C4-2B (cell line): Measurements from ENCODE around the gene RFXANK.

Source experiments
- ZFX ChIP-seq: fragments of 450-650 bp; IDR thresholded peaks from 2 replicates; pipeline ENCODE4 v1.6.1; 2017
- TF ChIP-seq, protein P1 (sequence below): fragments of 450-650 bp; conservative IDR thresholded peaks from 2 replicates; pipeline ENCODE4 v1.5.1; 2017; ENCODE audit warnings: mild to moderate bottlenecking

DNA sequence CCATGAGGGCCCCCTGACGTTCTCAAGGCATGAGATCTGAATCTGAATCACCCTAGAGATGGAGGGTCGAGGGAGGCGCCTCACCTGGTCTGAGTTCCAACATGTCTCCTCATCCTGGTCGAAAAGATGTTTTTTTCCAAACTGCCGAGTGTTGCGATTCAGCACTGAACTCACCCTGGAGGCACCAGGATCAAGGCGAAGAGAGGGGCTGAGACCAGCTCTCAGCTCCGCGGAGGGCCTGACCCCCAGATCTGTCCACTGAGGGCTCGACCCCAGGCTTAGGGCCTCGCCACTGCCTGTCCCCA lies 10.6 kb downstream of the RFXANK start:
- TF ChIP-seq, protein P1, sequence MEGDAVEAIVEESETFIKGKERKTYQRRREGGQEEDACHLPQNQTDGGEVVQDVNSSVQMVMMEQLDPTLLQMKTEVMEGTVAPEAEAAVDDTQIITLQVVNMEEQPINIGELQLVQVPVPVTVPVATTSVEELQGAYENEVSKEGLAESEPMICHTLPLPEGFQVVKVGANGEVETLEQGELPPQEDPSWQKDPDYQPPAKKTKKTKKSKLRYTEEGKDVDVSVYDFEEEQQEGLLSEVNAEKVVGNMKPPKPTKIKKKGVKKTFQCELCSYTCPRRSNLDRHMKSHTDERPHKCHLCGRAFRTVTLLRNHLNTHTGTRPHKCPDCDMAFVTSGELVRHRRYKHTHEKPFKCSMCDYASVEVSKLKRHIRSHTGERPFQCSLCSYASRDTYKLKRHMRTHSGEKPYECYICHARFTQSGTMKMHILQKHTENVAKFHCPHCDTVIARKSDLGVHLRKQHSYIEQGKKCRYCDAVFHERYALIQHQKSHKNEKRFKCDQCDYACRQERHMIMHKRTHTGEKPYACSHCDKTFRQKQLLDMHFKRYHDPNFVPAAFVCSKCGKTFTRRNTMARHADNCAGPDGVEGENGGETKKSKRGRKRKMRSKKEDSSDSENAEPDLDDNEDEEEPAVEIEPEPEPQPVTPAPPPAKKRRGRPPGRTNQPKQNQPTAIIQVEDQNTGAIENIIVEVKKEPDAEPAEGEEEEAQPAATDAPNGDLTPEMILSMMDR: no peak
- no peak for TF ChIP-seq ZFX
